ENCODE results near the gene TTC19.

The TTC19 gene, protein sequence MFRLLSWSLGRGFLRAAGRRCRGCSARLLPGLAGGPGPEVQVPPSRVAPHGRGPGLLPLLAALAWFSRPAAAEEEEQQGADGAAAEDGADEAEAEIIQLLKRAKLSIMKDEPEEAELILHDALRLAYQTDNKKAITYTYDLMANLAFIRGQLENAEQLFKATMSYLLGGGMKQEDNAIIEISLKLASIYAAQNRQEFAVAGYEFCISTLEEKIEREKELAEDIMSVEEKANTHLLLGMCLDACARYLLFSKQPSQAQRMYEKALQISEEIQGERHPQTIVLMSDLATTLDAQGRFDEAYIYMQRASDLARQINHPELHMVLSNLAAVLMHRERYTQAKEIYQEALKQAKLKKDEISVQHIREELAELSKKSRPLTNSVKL

DNA sequence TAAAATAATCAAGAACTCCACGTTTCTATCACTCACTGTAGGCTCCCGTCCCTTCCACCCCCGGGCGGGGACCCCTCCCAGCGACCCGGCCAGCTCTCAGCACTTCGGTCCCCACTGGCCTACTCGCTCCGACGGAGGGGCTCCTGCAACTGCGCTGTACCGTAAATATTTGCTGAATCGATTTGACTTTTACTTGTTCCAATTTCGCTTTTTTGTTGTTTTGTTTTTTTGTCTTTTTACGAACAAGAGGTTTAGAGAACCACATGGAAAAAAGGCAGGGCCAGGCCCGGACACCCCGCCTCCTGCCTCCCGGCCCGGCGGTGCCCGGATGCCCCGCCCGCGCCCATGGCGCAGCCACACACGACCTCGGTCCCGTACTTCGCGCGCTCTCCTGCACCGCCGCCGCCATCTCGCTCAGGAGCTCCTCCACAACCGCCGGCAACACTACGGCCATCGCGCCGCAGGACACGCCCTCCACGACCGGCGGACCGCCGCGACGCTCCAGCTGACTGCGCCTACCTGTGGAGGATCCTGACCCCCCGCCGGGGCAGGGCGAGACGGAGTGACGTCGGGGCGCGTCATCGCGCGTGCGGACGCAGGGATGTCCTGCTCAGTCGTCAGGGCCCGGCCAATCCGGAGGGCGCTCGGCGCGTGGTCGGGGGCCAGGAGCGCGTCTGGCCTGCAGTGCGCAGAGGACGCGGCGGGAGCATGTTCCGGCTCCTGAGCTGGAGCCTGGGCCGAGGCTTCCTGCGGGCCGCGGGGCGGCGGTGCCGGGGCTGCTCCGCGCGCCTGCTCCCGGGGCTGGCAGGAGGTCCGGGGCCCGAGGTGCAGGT, at the start of gene TTC19, which contains the start of gene ZSWIM7:
TSS of gene TTC19 (plus strand) at position 684 of the 833 bp plus-strand sequence. CDS start at position 709, 25 bp downstream.
TSS of gene ZSWIM7 (minus strand) at position 564 of the 833 bp plus-strand sequence. CDS start at position 454, 110 bp downstream.
- DNase-seq: peak; percentile 96

DNA sequence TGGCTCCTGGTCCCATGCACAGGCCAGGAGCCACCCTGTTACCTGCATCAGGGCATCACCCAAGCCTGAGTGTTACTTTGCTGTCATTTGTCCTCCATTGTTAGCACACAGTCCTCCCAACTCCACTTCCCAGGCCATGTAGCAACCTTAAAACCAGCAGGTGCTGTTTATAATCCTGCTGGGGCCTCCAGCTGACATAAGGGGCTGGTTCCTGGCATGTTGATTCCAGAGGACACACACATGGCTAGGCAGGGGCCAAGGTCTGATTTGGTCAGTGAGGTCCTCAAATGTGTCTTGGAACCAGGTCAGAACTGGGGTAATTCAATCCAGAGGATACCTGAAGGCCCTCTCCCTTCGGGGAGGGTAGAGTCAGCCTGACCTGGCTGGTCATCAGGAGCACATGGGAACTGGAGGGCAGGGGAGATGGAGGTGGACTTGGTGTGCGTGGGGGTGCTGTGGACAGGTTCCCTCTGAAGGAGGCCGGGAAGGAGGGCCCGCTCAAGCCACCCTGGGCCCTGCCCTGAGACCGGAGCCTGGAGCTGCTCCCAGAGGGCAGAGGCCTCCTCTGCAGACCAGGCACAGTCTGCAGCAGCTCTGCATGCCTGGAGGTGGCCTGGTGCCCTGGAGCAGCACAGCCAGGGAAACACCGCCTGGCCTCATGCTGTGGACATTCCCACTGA, 48.1 kb upstream of the TTC19 start:
- no peak for DNase-seq

DNA sequence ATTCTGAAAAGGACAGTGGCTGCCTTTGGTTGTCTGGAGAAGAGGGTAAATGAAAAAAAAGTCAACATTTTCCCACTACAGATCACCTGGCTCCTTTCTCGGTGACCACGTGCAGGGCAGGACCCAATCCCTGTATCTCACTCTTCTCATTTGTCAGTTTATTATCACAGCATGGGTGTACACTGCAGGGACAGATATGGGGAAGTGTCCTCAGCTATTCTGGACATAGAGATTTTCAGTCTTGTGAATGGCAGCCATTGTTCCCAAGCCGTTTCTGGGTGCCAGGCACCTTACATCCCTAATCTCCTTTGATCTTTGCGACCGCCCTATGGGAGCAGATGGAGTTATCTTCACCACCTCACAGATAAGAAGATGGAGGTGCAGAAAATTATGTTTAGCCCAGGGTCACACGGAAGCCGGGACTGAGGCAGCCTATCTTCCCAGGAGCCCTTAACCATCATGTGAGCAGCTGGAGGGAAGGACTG, 47.5 kb upstream of the TTC19 start:
- no peak for DNase-seq

DNA sequence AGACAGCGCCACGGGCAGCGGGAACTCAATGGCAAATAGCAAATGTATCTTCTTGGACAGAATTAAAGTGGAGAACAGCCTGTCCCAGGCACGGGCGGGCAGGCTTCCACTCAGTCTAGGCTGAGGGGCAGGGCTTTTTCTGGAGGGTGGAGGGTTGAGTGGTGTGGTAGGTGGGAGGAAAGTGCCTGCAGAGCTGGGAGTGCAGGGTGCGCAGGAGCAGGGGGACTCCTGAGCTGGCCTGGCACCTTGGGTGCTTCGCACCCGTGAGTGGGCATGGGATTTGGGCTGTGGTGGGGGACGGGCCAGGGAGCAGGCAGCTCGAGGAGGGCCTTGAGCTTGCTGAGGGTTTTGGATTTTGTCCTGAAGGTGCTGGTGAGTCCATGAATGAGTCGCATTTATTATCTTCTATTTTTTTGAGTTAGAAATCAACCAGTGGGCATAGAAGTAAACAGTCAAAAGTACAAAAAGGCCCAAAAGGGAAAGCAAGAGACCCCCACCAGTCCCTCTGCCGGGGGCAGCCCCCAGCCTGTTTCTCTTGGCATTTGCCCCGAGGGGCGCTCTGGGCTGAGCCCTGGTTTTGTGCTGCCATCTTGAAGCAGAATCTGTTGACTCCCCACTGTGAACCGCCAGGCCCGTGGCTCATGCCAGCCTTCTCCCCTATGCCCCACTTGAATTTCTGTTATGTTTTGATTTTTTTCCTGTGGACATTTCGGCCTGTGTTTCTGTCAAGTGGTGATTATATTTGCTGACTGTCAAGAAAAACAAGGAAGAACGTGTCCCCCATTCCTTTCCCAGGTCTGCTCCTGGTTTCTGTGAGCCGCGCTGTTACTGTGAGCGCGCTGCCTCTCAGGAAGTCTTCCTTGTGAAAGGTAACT, 46.5 kb upstream of the TTC19 start:
- no peak for DNase-seq

DNA sequence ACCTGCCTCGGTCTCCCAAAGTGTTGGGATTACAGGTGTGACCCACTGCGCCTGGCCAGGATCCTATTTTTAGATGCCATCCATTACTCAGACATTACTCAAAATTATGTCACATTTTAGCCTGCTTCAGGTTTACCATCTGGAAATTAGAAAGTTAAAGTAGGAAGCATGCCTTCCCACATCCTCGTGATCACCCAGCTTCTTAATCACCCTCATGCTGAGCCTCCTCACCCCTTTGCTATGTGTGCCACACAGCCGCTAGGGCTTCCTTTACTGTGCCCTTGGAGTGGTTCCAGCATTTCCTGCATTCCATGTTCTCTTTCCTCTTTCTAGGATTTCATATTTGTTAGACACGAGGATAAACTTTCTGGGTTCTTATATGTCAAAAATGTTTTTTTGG, 45.4 kb upstream of the TTC19 start:
- no peak for DNase-seq

DNA sequence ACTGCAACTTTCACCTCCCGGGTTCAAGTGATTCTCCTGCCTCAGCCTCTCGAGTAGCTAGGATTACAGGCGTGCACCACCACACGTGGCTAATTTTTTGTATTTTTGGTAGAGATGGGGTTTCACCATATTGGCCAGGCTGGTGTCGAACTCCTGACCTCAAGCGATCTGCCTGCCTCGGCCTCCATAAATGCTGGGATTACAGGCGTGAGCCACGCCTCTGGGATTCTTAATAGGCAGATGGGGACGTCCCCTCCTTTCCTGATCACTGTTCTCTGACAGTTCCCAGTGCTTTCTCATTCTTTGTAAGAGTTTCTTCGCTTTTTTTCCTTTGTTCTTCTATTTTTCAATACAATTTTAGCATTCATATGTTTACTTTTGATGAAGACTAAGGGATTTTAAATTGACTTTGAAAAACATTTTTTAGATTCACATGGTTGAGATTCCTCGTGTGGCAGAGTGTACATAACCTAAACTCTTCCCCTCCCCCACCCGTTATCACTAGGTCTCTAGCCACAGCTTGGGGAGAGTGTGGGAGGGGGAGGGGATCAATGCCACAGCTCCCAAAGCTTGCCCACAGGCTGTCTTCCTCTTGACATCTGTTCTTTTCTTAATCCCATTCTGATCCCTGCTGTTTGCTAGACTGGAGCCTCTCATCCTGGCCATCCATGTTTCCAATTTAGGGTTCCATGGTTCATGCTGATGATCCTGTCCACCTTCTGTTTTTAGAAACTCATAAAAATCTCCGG, 43.7 kb upstream of the TTC19 start:
- DNase-seq: no peak

DNA sequence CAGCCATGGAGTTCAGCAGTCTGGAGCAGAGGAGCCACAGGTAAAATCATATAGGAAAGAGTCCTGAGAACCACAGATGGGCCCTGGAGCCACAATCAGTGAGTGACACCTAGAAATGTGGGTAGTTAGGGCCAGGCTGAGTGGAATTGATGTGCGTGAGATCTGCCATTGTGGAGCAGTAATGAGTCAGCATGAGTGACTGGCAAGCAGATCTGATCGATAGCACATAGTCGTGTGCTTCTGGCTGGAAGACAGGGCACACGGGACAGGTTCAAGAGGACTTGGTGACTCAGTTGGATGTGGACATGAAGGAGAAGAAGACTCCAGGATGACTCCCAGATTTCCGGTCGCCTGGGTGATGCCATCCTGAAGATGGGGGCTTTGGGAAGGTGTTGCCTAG, 42.4 kb upstream of the TTC19 start:
- no peak for DNase-seq

DNA sequence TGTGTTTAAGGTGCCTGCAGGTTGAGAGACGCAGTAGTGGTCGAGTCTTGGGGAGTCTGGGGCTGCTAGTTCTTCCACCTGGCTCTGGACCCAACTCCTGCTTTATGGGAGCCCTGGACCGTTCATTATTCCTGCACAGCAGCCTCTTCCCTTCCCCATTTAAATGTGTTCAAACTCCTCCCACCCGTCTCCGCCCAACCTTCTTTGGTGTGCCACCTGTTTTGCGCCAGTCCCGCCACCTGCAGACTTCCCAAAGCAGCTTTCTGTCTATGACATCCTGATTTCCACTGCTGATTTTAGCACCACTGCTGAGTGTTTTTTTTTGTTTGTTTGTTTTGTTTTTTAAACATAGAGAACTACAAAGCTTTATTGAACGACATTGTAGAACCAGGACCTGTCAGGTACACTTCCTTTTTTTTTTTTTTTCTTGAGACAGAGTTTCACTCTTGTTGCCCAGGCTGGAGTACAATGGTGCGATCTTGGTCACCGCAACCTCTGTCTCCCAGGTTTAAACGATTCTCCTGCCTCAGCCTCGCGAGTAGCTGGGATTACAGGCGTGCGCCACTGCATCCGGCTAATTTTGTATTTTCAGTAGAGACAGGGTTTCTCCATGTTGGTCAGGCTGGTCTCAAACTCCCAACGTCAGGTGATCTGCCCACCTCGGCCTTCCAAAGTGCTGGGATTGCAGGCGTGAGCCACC, 41.9 kb upstream of the TTC19 start:
- DNase-seq: no peak

DNA sequence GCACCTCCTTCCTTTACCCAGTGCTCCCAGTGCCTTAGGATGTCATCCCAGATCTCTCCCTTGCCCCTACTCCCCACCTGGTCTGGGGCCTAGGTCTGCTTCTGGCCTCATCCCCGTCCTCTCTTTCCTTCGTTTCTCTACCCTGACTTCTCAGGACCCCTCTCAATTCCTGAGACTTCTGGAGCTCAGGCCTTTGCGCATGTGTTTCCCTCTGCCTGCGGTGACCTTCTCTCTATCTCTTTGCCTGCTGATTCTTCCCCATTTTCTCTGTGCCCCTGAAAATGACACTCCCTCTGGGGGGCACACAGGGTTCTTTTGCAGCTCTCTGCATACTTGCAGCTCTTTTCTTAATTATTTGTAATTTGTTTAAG, 41.2 kb upstream of the TTC19 start:
- no peak for DNase-seq

DNA sequence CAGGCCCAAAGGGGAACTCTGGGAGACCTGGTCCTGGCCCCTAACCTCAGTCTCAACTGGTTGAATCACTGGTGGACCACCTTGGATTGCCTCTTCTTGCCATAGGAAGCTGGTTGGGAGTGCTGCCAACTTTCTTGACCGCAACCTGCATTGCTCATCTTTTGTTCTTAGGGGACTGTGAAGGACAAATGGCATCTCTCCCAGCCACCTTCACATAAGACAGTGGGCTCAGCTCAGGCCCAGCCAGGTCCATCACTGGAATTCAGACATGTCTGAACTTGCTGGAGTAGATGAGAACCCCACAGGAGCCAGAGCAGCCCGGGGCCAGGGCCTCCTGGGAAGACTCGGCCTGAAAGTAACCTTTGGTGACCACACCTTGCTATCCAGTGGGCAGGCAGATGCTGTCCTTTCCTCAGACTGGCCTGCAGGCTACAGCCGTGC, 35.9 kb upstream of the TTC19 start:
- DNase-seq: no peak

DNA sequence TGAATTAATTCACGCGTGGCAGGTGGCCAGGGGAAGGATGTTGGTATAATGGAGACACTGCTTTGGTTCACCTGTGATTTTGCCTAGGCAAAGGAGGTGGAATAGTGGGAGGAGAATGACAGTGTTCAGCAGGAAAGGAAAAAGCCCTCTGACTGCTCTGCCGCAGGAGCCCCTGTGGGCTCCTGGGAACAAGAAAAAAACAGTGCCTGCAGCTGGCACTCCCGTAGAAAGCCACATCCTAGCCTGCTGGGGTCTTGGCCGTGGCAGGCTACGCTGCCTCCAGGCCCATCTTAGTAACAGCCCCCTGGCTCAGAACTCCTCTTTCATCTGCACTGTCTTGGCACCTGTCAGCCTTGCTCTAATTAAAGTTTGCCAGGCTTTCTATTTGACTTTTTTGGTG, 34.1 kb upstream of the TTC19 start:
- no peak for DNase-seq

DNA sequence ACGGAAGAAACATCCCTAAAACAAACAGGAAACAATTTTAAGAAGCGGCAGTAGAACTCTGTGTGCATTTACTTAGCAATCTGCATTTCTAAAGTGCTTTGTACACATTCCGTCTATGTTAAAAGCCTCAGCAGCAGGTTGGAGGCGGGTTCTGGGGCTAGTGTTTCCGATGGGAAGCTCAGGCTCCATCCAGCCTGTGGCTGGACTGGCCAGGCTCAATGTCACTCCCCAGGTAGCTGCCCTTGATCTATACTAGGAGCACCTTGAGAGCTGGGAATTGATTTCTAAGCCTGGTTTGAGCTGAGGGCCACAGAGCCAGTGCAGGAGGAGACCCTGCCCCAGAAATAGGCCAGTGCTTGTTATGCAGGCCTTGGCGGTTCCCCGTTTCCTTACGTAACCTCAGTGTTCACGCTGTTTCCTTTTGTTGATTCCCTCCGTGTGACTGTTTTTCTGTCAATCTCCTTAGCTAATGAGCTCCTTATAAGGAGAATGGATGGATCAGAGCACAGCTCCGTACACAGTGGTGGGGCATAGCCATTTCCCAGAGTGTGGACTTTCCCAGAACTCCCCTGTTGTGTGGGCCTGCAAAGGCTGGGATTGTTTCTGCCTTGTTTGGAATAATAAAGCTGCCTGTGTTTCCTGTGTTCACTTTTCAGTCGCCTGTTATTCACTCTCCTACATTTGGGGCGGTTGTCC, 33.3 kb upstream of the TTC19 start:
- DNase-seq: no peak

DNA sequence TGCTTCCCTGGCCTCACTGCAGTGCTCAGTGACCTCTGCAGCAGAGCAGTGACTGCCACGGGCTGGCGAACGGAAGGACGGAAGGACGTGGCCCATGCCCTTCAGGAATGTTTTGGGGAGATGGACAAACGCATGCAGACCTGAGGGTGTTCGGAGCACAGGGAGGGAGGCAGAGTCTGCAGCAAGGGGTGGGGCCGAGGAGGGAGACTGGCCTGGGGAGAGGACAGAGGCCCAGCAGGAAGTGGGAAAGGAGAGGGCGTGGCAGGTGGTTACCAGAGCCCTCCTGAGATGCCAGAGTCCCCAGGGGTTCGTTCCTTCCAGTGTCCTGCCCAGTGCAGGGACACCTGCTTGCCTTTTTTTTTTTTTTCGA, 32.8 kb upstream of the TTC19 start:
- DNase-seq: no peak

DNA sequence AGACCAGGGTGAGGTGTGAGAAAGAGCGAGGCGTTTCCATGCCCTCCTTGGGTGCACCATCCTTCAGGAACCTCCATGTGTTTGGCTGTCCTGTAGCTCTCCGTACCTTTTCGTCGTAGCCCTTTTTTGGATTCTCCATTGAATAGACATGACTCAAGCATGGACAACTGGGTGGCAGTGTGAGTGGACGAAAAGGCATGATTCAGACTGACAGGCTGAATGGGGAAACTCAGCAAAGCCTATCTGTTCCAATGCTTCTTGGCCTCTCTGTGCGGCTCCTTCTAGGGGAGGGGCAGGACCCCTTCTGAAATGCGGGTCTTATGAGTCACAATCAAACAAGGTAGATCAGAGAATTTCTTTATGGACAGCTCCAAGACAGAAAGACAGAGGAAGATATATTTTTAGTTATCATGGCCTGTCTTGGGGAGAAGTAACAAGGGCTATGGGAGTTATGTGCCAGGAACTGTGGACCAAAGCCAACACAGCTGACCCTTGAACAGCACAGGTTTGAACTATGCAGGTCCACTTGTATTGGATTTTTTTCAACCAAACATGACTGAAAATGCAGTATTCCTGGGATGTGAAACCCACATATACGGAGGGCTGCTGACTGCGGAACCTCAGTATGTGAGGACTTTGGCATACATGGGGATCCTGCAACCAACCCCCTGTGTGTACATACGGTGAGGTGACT, 31.8 kb upstream of the TTC19 start:
- DNase-seq: no peak

DNA sequence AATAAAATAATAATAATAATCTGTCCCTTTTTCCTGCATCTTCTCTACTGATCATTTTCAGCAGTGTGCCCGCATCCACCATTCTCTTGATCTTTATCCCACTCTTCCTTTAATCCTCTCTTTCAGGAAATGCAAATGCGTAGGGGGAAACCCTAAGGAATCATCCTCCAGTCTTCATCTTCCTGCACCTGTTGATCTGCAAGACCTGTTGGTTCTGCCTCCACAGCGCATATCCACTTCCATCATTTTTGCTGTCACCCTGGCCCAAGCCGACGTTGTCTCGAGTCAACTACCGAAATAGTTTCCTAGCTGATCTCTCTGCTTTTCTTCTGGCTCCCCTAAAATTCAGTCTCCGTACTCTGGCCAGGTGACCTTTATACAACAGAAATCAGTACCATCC, 30.2 kb upstream of the TTC19 start:
- DNase-seq: no peak

DNA sequence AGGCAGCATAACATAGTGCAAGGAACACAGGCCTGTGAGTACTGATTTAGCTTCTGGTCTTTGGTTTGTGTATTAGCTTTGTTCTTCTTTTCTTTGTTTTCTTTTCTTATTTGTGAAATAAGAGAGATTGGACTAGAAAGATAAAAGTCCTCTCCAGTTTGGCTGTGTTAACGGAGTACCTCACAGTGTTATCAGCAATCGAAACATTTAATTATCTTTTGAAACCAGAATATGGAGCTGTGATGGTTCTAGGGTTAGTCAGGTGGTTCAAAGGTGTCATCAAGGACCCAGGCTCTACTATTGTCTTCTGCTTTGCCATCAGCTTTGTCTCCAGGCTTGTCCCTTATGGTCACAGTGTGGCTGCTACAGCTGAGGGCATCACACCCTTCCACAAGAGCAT, 29.1 kb upstream of the TTC19 start:
- DNase-seq: no peak

DNA sequence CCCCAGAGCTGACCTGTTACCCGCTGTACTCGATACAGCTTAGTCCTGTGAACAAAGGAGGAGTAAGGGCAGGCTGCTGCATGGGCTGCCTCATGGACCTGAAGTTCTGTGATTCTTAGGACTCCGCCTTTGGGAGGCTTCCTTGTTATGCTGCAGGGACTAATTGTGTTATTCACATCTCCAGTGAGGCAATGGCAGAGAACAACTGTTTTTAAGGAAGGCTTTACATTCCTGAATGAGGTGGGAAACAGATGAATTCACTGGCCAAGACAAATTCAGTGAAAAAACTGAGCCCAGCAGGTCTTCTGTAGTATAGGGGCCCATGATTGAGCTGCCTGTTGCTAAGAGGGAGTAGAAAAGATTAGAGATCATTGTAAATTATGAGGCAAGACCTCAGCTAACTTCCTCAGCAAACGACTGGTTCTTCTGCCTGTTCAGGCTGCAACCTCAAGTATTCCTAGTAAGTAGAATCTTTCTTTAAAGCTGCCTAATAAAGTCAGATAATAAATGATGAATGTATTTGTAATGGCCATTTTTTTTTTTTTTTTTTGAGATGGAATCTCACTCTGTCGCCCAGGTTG, 28.4 kb upstream of the TTC19 start:
- DNase-seq: no peak

DNA sequence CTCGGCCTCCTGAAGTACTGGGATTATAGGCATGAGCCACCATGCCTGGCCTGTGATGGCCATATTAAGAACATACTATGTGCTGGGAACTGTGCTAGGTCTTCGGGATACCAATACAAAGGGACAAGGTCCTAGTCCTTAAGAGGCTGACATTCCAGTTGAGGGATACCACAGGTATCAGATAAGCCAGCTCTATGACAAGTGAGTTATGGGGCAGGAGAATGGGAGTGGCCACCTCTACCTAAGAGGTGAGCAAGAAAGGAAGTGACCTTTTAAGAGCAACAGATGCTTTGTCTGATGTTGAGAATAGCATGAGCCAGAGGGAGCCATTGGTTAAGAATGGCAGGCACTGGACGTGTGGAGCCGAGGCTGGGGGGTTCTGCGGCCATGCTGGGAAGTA, 27.7 kb upstream of the TTC19 start:
- no peak for DNase-seq

DNA sequence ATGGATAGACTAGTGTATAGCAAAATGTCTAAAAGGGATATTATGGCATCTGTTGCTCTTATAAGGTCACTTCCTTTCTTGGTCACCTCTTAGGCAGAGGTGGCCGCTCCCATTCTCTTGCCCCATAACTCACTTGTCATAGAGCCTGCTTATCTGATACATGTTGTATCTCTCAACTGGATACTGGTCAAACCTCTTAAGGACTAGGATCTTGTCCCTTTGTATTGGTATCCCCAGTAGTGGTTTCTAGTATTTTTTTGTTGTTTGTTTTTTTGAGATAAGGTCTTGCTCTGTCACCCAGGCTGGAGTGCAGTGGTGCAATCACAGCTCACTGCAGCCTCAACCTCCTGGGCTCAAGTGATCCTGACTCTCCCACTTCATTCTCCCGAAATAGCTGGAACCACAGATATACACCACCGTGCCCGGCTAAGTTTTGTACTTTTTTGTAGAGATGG, 27.1 kb upstream of the TTC19 start:
- no peak for DNase-seq

All from activated CD4-positive, CD25-positive, alpha-beta regulatory T cell treated with anti-CD3 and anti-CD28 coated beads, Interleukin-2, amount 50 U/mL, for 72 hours (primary cell).